ENCODE results near the gene PFKM.

The PFKM gene

GRCh38 chr12:48092611-48093010, 26.6 kb upstream of the PFKM start:
- no peak for DNase-seq (ENCODE audit: low read depth)
- TF ChIP-seq, protein P1, sequence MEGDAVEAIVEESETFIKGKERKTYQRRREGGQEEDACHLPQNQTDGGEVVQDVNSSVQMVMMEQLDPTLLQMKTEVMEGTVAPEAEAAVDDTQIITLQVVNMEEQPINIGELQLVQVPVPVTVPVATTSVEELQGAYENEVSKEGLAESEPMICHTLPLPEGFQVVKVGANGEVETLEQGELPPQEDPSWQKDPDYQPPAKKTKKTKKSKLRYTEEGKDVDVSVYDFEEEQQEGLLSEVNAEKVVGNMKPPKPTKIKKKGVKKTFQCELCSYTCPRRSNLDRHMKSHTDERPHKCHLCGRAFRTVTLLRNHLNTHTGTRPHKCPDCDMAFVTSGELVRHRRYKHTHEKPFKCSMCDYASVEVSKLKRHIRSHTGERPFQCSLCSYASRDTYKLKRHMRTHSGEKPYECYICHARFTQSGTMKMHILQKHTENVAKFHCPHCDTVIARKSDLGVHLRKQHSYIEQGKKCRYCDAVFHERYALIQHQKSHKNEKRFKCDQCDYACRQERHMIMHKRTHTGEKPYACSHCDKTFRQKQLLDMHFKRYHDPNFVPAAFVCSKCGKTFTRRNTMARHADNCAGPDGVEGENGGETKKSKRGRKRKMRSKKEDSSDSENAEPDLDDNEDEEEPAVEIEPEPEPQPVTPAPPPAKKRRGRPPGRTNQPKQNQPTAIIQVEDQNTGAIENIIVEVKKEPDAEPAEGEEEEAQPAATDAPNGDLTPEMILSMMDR (IDR thresholded peaks at IDR 0.05; ENCODE audit: insufficient read depth, low read depth, low read length, missing control alignments) = no peak
- H3K4me3 ChIP-seq (ENCODE audit: low read depth, low read length) = no peak overlapping the region

GRCh38 chr12:48104531-48104930, 14.6 kb upstream of the PFKM start:
- TF ChIP-seq, protein P1 (IDR thresholded peaks at IDR 0.05; ENCODE audit: insufficient read depth, low read depth, low read length, missing control alignments) = no peak
- peak overlapping the region; percentile 71 for H3K4me3 ChIP-seq (ENCODE audit: low read depth, low read length)
- DNase-seq (ENCODE audit: low read depth) = no peak

DNA sequence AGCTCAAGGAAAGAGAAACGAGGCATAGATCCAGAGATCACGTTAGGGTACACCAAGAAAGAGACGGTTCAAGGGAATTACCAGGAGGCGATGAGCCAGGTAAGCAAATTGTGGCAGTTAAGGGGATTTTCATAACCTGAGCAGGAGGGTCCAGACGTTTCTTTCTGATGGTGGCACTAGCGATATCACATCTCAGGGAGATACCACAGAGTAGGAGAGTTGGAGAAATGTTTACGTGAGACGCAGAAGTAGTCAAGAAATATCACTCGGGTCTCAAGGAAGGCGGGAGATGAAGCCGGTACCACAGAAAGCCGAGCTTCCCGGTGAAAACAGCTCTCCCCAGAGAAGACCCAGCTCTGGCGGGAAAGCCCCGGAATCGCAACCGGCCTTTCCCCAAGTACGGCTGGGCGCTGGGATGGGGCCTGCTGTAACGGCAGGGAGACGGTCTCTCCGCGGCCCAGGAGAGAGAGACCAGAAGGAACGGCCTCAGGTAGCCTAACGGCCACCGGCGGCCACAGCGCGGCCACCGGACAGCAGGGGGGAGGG, 13.8 kb upstream of the PFKM start:
- DNase-seq (ENCODE audit: low read depth) = peak; percentile 74
- TF ChIP-seq, protein P1 (IDR thresholded peaks at IDR 0.05; ENCODE audit: insufficient read depth, low read depth, low read length, missing control alignments) = no peak
- peak overlapping the region; percentile 71 for H3K4me3 ChIP-seq (ENCODE audit: low read depth, low read length)

DNA sequence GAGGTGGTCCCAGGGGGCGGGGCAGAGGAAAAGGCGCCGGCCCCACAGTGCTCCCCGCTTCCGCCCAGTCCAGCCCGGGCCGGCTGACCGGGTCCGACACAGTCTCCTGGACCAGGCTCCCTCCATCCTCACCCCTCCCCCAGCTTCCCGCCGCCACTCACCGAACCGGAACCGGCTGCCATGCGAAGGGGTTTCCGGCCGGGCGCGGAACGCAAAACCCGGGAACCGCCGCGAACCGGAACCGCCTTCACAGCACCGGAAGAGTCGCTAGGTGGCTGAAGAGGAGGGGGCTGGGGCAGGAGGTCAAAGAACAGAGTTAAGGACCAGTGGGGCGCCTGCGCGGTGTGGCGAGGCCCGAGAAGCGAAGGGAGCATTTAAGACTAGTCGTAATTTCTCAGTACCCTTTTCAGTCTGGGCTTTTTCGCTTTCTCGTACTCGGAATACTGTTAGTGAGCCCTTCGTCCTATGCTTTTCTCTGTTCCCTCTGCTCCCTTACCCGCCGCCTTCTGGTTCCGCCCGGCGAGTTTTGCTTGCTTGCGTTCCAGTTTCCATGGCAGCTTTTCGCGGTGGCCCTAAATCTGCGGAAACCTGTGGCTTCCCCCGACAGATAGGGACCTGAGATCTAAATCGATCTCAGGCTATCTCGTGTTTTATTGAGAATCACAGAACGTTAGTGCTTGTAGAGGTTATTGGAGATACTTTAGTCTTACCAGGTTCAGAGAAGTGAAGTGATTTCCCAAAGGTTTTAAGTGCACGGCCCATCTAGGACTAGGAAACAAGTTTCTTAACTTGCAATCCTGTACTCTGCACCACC, 13.1 kb upstream of the PFKM start, which contains the start of gene SENP1:
TSS of gene SENP1 (minus strand) at position 213 of the 814 bp plus-strand sequence. CDS start 4,607 bp downstream, outside the sequence.
- peak within 1 kb of the TSS; percentile 71 for H3K4me3 ChIP-seq (ENCODE audit: low read depth, low read length)
- TF ChIP-seq, protein P1 (IDR thresholded peaks at IDR 0.05; ENCODE audit: insufficient read depth, low read depth, low read length, missing control alignments) = peak; percentile 11
- DNase-seq (ENCODE audit: low read depth) = peak; percentile 96

DNA sequence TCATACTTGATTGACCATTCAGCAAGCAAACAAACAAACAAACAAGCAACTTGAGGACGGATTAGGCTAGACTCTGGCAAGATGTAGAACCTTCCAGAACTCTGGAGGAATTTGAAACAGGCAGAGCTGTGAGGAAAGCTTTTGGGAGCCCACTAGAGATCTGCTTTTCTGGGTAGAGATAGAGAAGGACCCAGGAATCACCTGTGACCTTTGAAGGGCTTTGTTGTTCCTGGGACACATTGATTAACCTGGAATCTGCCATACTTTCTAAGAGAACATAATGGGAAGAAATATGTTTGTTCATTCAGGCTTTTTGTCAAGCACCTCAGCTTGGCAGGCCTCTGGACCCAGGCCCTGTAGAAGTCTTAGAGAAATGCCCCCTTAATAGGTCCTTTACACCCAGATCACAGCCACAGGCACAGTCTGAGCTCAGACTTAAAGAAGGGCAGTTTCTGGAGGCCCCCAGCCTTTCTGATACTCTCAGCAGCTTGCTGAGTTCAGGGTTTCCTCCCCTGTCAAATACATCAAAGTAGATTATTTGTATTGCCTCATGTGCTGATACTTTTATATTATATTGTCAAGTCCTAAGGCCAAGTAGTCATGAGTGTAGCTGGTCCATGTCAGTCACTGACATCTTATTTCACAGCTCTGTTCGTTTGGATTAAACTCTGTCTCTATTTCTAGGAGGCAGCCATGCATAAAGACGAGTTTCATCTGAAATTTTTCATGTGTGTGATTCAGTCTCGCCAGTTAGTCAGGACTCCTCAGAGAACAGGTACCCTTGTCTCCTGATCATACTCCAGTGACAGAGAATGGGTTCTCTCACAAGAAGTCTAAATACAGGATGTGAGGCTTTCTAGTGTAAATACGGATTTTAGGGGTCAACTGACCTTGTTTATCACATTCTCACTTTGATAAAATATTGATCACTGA, 12.2 kb upstream of the PFKM start:
- peak overlapping the region; percentile 71 for H3K4me3 ChIP-seq (ENCODE audit: low read depth, low read length)
- TF ChIP-seq, protein P1 (IDR thresholded peaks at IDR 0.05; ENCODE audit: insufficient read depth, low read depth, low read length, missing control alignments) = no peak
- peak; percentile 51 for DNase-seq (ENCODE audit: low read depth)

DNA sequence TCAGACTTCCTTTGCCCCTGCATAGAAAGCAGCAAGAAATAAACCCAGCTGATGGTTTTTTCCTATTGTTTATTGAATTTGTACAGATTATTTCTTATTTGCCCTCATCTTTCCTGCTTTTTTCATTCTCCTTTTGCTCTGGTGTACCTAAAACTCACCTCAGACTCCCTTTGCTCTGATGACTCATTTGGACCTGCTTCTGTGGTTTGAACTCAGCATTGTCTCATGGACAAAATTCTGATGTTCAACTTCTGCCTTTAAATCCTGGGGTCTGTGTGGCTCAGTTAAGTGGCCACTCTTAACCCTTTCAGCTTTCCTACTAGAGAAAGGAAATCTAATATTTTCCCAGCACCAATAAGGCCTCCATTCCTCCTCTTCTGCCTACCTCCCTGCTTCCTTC, 9.7 kb upstream of the PFKM start:
- TF ChIP-seq, protein P1 (IDR thresholded peaks at IDR 0.05; ENCODE audit: insufficient read depth, low read depth, low read length, missing control alignments) = no peak

More for the DNA sequence above, 9.7 kb upstream of the PFKM start:
- no peak for DNase-seq (ENCODE audit: low read depth)
- no peak overlapping the region for H3K4me3 ChIP-seq (ENCODE audit: low read depth, low read length)
